K562 (cell line): Measurements from ENCODE around the gene TRIAP1. TPM values are rescaled to one million over a fixed set of nuclear protein-coding genes. Genes with fewer than 3 reads are reported as not detected.

ENCODE experiments used
- CREB3 ChIP-seq: fragments of 450-650 bp; conservative IDR thresholded peaks from 2 replicates; pipeline ENCODE4 v1.6.1; 2016; ENCODE audit warnings: missing genetic modification characterization, low read depth, mild to moderate bottlenecking, missing compliant biosample characterization, moderate library complexity
- GABPB1 ChIP-seq: sonication (generic); formaldehyde crosslinking; IDR thresholded peaks from 2 replicates; pipeline ENCODE4 v1.8.0; 2022; ENCODE audit warnings: mild to moderate bottlenecking, missing genetic modification reagents
- HDAC1 ChIP-seq, 2 experiments: fragments of 450-650 bp; IDR thresholded peaks; 2 replicates each; pipeline ENCODE4 v1.6.1; 2016 to 2017; ENCODE audit warnings: inconsistent platforms in 1 of 2, mild to moderate bottlenecking in 1 of 2, moderate library complexity in 1 of 2
- HDAC8 ChIP-seq: fragments of 450-650 bp; IDR thresholded peaks from 2 replicates; pipeline ENCODE4 v1.6.1; 2016; ENCODE audit warnings: mild to moderate bottlenecking, missing genetic modification characterization, moderate library complexity, missing compliant biosample characterization
- HOXB6 ChIP-seq: fragments of 250-450 bp; sonication (Bioruptor Pico); IDR thresholded peaks from 2 replicates; pipeline ENCODE4 v1.5.1; 2022; ENCODE audit warnings: mild to moderate bottlenecking, borderline replicate concordance
- L3MBTL2 ChIP-seq: fragments of 450-650 bp; IDR thresholded peaks from 2 replicates; pipeline ENCODE4 v1.6.1; 2016; ENCODE audit warnings: mild to moderate bottlenecking, moderate library complexity
- MAFG ChIP-seq: fragments of 450-650 bp; conservative IDR thresholded peaks from 2 replicates; pipeline ENCODE4 v1.6.1; 2016; ENCODE audit warnings: missing genetic modification characterization, missing compliant biosample characterization
- MTA1 ChIP-seq: fragments of 450-650 bp; IDR thresholded peaks from 2 replicates; pipeline ENCODE4 v1.6.1; 2017; ENCODE audit warnings: borderline replicate concordance
- MTA3 ChIP-seq: fragments of 450-650 bp; formaldehyde crosslinking; IDR thresholded peaks from 2 replicates; pipeline ENCODE4 v1.6.1; 2017; ENCODE audit warnings: mild to moderate bottlenecking, borderline replicate concordance
- NR4A1 ChIP-seq, 2 experiments: fragments of 250-450 bp in 1 of 2; fragments of 450-650 bp in 1 of 2; sonication (Bioruptor Pico) in 1 of 2; IDR thresholded peaks; 2 replicates each; pipeline versions ENCODE4 v1.4.0 to v1.6.1; 2016 to 2020; ENCODE audit warnings: mild to moderate bottlenecking in 2 of 2, missing compliant biosample characterization in 1 of 2, missing genetic modification characterization in 1 of 2, moderate library complexity in 1 of 2
- RBBP5 ChIP-seq: fragments of 200-600 bp; sonication (generic); IDR thresholded peaks from 2 replicates; pipeline ENCODE4 v1.6.1; 2012; ENCODE audit warnings: borderline replicate concordance, mild to moderate bottlenecking, low read length, control low read depth, inconsistent platforms; ENCODE audit not compliant: insufficient read depth, poor library complexity, severe bottlenecking
- SAP30 ChIP-seq: fragments of 200-600 bp; sonication (generic); IDR thresholded peaks from 2 replicates; pipeline ENCODE4 v1.6.1; 2012; ENCODE audit warnings: borderline replicate concordance, low read depth, mild to moderate bottlenecking, moderate library complexity, low read length, control low read depth, inconsistent platforms; ENCODE audit not compliant: insufficient read depth, poor library complexity, severe bottlenecking
- SIN3B ChIP-seq: fragments of 450-650 bp; IDR thresholded peaks from 2 replicates; pipeline ENCODE4 v1.6.1; 2017; ENCODE audit warnings: low read depth, mild to moderate bottlenecking, moderate library complexity
- TCF7 ChIP-seq: sonication (generic); IDR thresholded peaks from 2 replicates; pipeline ENCODE4 v1.6.1; 2016; ENCODE audit warnings: antibody characterized with exemption, borderline replicate concordance
- TEAD1 ChIP-seq, 2 experiments: fragments of 450-650 bp in 1 of 2; sonication (generic) in 1 of 2; formaldehyde crosslinking; IDR thresholded peaks; 2 replicates each; pipeline versions ENCODE4 v1.4.0 to v1.8.0; 2020 to 2022; ENCODE audit warnings: mild to moderate bottlenecking in 2 of 2, missing genetic modification reagents in 1 of 2
- ZNF507 ChIP-seq: conservative IDR thresholded peaks from 2 replicates; pipeline ENCODE4 v1.6.1; 2017; ENCODE audit warnings: missing genetic modification characterization, missing compliant biosample characterization
- polyA plus RNA-seq, 8 experiments: library from polyadenylated mRNA; depleted of rRNA in 4 of 8; stranded (reverse) in 5 of 8; unstranded in 3 of 8; fragments of >200 nt; fragmentation: Nextera tagmentation in 2 of 8; fragmentation: Illumina TruSeq in 1 of 8; extraction: Ambion mirVana in 2 of 8; extraction: Trizol in 1 of 8; gene quantifications; 2 replicates each; pipeline versions ENCODE4 v1.2.1 to v1.2.3, GENCODE V29; 2011 to 2014; ENCODE audit warnings: inconsistent platforms in 1 of 8, missing spikeins in 1 of 8
- total RNA-seq, 7 experiments: library from RNA; depleted of rRNA in 6 of 7; stranded (reverse); fragments of >200 nt in 6 of 7; fragmentation: Illumina TruSeq in 2 of 7; extraction: Trizol in 2 of 7; gene quantifications; 2 replicates each; pipeline versions ENCODE4 v1.2.1 to v1.2.3, GENCODE V29; 2011 to 2021; ENCODE audit warnings: low replicate concordance in 1 of 7
- TF ChIP-seq, protein P1 (sequence below), 2 experiments: fragments of 450-650 bp; formaldehyde crosslinking in 1 of 2; IDR thresholded peaks; 2 replicates each; pipeline versions ENCODE4 v1.4.0 to v1.6.1; 2014 to 2020; ENCODE audit warnings: mild to moderate bottlenecking in 2 of 2, borderline replicate concordance in 1 of 2, low read depth in 1 of 2

TRIAP1 gene
- total and polyA plus RNA-seq, 9 of the 15 experiments (the other 6 are each of a cell fraction or from before 2014, with no cell fraction given), result 37.3 to 354 (median 65.4) TPM

DNA sequence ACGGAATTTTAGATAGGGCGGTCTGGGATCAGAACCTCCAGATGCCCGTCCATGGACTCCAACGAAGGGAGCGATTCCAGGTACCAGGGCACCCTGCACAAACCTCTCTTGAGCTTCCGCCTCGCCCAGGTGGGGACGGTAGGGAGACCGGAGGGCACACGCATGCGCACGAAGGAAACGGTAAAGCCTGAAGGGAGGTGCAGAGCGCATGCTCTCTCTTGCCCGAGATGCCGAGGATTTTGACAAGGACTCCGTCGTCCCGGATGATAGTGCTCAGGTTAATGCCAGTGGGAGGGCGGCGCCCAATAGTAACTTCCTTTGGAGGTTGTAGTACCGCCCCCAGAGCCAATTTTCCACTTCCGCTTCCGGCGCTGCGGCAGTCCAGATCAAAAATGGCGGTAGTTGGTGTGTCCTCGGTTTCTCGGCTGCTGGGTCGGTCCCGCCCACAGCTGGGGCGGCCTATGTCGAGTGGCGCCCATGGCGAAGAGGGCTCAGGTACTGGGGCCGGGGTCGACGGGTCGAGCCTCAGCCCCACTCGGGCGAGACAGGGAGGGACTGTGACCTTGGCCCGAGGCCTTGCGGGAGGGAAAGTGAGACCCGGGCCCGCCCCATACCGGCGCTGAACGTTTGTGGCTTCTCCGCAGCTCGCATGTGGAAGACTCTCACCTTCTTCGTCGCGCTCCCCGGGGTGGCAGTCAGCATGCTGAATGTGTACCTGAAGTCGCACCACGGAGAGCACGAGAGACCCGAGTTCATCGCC lies 8.3 kb downstream of the TRIAP1 start, which contains the start of gene COX6A1 (continued):
- TF ChIP-seq, protein P1, sequence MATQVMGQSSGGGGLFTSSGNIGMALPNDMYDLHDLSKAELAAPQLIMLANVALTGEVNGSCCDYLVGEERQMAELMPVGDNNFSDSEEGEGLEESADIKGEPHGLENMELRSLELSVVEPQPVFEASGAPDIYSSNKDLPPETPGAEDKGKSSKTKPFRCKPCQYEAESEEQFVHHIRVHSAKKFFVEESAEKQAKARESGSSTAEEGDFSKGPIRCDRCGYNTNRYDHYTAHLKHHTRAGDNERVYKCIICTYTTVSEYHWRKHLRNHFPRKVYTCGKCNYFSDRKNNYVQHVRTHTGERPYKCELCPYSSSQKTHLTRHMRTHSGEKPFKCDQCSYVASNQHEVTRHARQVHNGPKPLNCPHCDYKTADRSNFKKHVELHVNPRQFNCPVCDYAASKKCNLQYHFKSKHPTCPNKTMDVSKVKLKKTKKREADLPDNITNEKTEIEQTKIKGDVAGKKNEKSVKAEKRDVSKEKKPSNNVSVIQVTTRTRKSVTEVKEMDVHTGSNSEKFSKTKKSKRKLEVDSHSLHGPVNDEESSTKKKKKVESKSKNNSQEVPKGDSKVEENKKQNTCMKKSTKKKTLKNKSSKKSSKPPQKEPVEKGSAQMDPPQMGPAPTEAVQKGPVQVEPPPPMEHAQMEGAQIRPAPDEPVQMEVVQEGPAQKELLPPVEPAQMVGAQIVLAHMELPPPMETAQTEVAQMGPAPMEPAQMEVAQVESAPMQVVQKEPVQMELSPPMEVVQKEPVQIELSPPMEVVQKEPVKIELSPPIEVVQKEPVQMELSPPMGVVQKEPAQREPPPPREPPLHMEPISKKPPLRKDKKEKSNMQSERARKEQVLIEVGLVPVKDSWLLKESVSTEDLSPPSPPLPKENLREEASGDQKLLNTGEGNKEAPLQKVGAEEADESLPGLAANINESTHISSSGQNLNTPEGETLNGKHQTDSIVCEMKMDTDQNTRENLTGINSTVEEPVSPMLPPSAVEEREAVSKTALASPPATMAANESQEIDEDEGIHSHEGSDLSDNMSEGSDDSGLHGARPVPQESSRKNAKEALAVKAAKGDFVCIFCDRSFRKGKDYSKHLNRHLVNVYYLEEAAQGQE (IDR thresholded peaks at IDR 0.05; ENCODE audit: borderline replicate concordance), result no peak
- TF ChIP-seq, protein P1 (CRISPR knock-in tag; IDR thresholded peaks at IDR 0.05; ENCODE audit: low read depth), result peak; percentile 43; the same call in 1 of the 2 replicates
- TF ChIP-seq TCF7 (peak; percentile 45; the same call in 1 of the 2 replicates), GABPB1 (CRISPR knock-in tag) (peak; percentile 93), CREB3 (tag) (no peak), HDAC1 (IDR thresholded peaks at IDR 0.05) (peak in 1 of 2 experiments; percentile 80; a peak in 1 of 4 replicates), NR4A1 (CRISPR knock-in tag; IDR thresholded peaks at IDR 0.05) (0 out of 2 replicates have a peak, but pooled peaks have one; percentile 52), NR4A1 (tag; IDR thresholded peaks at IDR 0.05) (no peak), RBBP5 (peak; percentile 73), L3MBTL2 (peak; percentile 47; the same call in 1 of the 2 replicates), MAFG (no peak), MTA1 (no peak), HOXB6 (no peak), HDAC8 (no peak), ZNF507 (tag) (no peak), SAP30 (peak; percentile 26), TEAD1 (CRISPR knock-in tag; IDR thresholded peaks at IDR 0.05) (no peak), MTA3 (no peak; the same call in 1 of the 2 replicates), SIN3B (peak; percentile 97)
